ENCODE results near the gene FKBP3. TPM values are rescaled to one million over a fixed set of nuclear protein-coding genes. Genes with fewer than 3 reads are reported as not detected.

FKBP3 gene
- total and polyA plus RNA-seq, 2 of the 8 experiments (the other 6 are each of a cell fraction or from before 2014, with no cell fraction given): 36.0 to 149 TPM

DNA sequence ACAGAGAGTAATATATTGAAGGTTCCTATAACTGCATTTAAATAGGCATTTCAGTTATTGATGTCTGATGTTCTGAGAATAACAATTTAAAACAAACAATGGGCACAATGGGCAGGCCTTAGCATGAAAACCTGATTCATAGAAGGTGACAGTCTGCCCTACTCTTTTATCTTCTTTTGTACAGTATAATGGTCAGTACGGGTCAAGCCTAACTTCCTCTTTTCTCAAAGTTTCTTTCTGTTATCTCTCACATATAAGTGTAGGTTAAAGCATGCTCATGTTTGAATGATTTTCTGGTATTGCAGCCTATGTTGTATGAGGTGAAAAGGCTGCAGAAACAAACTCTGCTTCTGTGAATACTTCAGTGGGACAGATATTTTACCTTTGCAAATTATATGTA, 14.2 kb downstream of the FKBP3 start:
- Histone ChIP-seq H3K79me1 (ENCODE audit: low read depth, low read length) (no peaks in the 10 kb centered on the region), H3K27ac (ENCODE audit: low read depth, low read length) (no peak overlapping the region), H3K56ac (replicated peaks; ENCODE audit: insufficient read length, low read depth, low read length) (no peak overlapping the region), H2AFZ (ENCODE audit: low read length) (no peak overlapping the region), H2BK20ac (ENCODE audit: low read length) (no peak overlapping the region), H3K9ac (replicated peaks in 1 of 4; ENCODE audit: extremely low read depth in 1 of 4, low read depth in 3 of 4, low read length in 3 of 4) (no peak overlapping the region), H2BK12ac (ENCODE audit: low read depth, low read length) (no peak overlapping the region), H2BK5ac (ENCODE audit: low read depth, low read length) (no peak overlapping the region), H3K4me1 (replicated peaks in 1 of 4; ENCODE audit: control insufficient read depth in 3 of 4, insufficient read depth in 4 of 4, low read length in 3 of 4) (no peaks in the 10 kb centered on the region), H3K4ac (replicated peaks; ENCODE audit: insufficient read length, low read depth, low read length) (no peak overlapping the region), H4K8ac (ENCODE audit: extremely low read depth, insufficient read depth, low read length) (no peak overlapping the region), H3K23ac (ENCODE audit: insufficient read length) (no peak overlapping the region), H2BK15ac (ENCODE audit: low read length) (no peak overlapping the region), H3K4me2 (ENCODE audit: insufficient read depth in 1 of 2, low read depth in 2 of 2, low read length in 2 of 2) (no peak overlapping the region), H3K27me3 (replicated peaks in 1 of 4; ENCODE audit: control insufficient read depth in 3 of 4, extremely low read depth in 1 of 4, insufficient read depth in 3 of 4, low read length in 3 of 4) (no peaks in the 10 kb centered on the region), H4K5ac (ENCODE audit: insufficient read length, low read depth, low read length) (no peak overlapping the region), H3K79me2 (ENCODE audit: control insufficient read depth in 1 of 2, insufficient read depth in 2 of 2, low read length in 2 of 2) (no peaks in the 10 kb centered on the region), H4K91ac (replicated peaks; ENCODE audit: insufficient read length, low read length) (no peak overlapping the region), H3K14ac (ENCODE audit: insufficient read length) (no peak overlapping the region), H3K23me2 (ENCODE audit: low read depth, low read length) (no peaks in the 10 kb centered on the region), H2AK5ac (ENCODE audit: low read depth, low read length) (no peak overlapping the region), H4K20me1 (replicated peaks in 1 of 2; ENCODE audit: control insufficient read depth in 1 of 2, insufficient read depth in 2 of 2, low read length in 2 of 2) (peaks cover 0 to 2% of the 10 kb centered on the region in 2 experiments), H3K4me3 (ENCODE audit: extremely low read depth in 1 of 4, insufficient read depth in 2 of 4, low read depth in 3 of 4, low read length in 4 of 4) (no peak overlapping the region), H3K9me3 (ENCODE audit: insufficient read depth in 2 of 2, low read depth in 1 of 2, low read length in 1 of 2) (no peaks in the 10 kb centered on the region), H3K18ac (ENCODE audit: extremely low read depth, low read length) (no peak overlapping the region), H2BK120ac (replicated peaks; ENCODE audit: low read depth, low read length) (no peak overlapping the region), H3K36me3 (ENCODE audit: control insufficient read depth in 2 of 4, insufficient read depth in 4 of 4, low read length in 3 of 4) (peaks cover 12 to 91% (median 57%) of the 10 kb centered on the region in 4 experiments)
- ChIA-PET CTCF (ENCODE audit: partially characterized antibody) (no interaction called here), POLR2A (ENCODE audit: partially characterized antibody) (no interaction called here)
- FAIRE-seq: no peak
- 82% methylated on average over 1 of the region's 1 CpG; no CpG with 5 or more reads in 1 of the 2 experiments for WGBS, 2 experiments (ENCODE audit: extremely low coverage in 1 of 2, insufficient coverage in 1 of 2, insufficient read length in 1 of 2, insufficient replicate concordance in 2 of 2, low coverage in 1 of 2, low lambda C conversion rate in 2 of 2, missing lambda C conversion rate in 1 of 2)
- no peak for DNase-seq (ENCODE audit: low read depth in 1 of 2, low spot score in 2 of 2)
- TF ChIP-seq POLR2A (IDR thresholded peaks at IDR 0.05; ENCODE audit: control extremely low read depth in 1 of 2, low read depth in 2 of 2, low read length in 2 of 2) (no peak), TAF7 (optimal IDR thresholded peaks at IDR 0.05; ENCODE audit: borderline replicate concordance, low read depth, low read length) (no peak)

Data from H1 (cell line).